ENCODE data around the gene GALP. TPM values are rescaled to one million over a fixed set of nuclear protein-coding genes. Genes with fewer than 3 reads are reported as not detected.

GALP gene
- total RNA-seq, 1 donor from 2014 or later = not detected

DNA sequence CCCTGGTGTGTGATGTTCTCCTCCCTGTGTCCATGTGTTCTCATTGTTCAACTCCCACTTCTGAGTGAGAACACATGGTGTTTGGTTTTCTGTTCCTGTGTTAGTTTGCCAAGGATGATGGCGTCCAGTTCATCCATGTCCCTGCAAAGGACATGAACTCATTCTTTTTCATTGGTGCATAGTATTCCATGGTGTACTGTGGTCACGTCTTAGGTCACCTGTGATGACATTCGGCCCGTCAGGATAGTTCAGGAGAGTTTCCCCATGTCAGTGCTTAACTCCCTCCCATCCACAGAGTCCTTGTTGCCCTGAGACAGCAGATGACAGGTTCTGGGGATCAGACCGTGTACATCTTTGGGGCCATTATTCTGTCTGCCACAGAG, 26.2 kb upstream of the GALP start:
- TF ChIP-seq, protein P1, sequence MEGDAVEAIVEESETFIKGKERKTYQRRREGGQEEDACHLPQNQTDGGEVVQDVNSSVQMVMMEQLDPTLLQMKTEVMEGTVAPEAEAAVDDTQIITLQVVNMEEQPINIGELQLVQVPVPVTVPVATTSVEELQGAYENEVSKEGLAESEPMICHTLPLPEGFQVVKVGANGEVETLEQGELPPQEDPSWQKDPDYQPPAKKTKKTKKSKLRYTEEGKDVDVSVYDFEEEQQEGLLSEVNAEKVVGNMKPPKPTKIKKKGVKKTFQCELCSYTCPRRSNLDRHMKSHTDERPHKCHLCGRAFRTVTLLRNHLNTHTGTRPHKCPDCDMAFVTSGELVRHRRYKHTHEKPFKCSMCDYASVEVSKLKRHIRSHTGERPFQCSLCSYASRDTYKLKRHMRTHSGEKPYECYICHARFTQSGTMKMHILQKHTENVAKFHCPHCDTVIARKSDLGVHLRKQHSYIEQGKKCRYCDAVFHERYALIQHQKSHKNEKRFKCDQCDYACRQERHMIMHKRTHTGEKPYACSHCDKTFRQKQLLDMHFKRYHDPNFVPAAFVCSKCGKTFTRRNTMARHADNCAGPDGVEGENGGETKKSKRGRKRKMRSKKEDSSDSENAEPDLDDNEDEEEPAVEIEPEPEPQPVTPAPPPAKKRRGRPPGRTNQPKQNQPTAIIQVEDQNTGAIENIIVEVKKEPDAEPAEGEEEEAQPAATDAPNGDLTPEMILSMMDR (IDR thresholded peaks at IDR 0.05; ENCODE audit: insufficient read depth, low read length, poor library complexity, severe bottlenecking) = no peak
- peaks cover 2% of the 10 kb centered on the region for H3K36me3 ChIP-seq (ENCODE audit: control insufficient read depth, insufficient read depth, low read length)
- no peak for DNase-seq (ENCODE audit: low read depth)
- no peak overlapping the region for H3K4me3 ChIP-seq (ENCODE audit: low read depth, low read length)
- H3K27me3 ChIP-seq (ENCODE audit: control insufficient read depth, insufficient read depth, low read length) = no peaks in the 10 kb centered on the region

GRCh38 chr19:56150358-56150757, 25.4 kb upstream of the GALP start:
- TF ChIP-seq, protein P1 (IDR thresholded peaks at IDR 0.05; ENCODE audit: insufficient read depth, low read length, poor library complexity, severe bottlenecking) = no peak
- peaks cover 3% of the 10 kb centered on the region for H3K36me3 ChIP-seq (ENCODE audit: control insufficient read depth, insufficient read depth, low read length)
- H3K4me3 ChIP-seq (ENCODE audit: low read depth, low read length) = no peak overlapping the region
- DNase-seq (ENCODE audit: low read depth) = no peak
- H3K27me3 ChIP-seq (ENCODE audit: control insufficient read depth, insufficient read depth, low read length) = no peaks in the 10 kb centered on the region

DNA sequence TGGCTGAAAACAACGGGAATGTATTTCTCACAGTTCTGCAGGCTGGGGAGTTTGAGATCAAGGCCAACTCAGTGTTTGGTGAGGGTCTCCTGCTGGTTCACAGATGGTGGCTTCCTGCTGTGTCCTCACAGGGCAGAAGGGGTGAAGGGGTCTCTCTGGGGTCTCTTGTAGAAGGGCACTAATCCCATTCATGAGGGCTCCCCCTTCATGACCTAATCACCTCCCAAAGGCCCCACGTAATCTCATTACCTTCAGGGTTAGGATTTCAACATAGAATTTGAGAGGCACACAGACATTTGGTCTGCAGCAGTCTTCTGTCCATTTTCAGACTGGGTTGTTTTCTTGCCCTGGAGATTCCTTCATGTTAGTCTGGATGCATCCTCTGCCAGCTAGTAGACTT, 23.2 kb upstream of the GALP start:
- peaks cover 2% of the 10 kb centered on the region for H3K36me3 ChIP-seq (ENCODE audit: control insufficient read depth, insufficient read depth, low read length)
- H3K27me3 ChIP-seq (ENCODE audit: control insufficient read depth, insufficient read depth, low read length) = no peaks in the 10 kb centered on the region
- TF ChIP-seq, protein P1 (IDR thresholded peaks at IDR 0.05; ENCODE audit: insufficient read depth, low read length, poor library complexity, severe bottlenecking) = no peak
- no peak overlapping the region for H3K4me3 ChIP-seq (ENCODE audit: low read depth, low read length)
- no peak for DNase-seq (ENCODE audit: low read depth)

GRCh38 chr19:56153507-56153906, 22.3 kb upstream of the GALP start:
- TF ChIP-seq, protein P1 (IDR thresholded peaks at IDR 0.05; ENCODE audit: insufficient read depth, low read length, poor library complexity, severe bottlenecking) = no peak
- Histone ChIP-seq H3K36me3 (ENCODE audit: control insufficient read depth, insufficient read depth, low read length) (peaks cover 2% of the 10 kb centered on the region), H3K27me3 (ENCODE audit: control insufficient read depth, insufficient read depth, low read length) (no peaks in the 10 kb centered on the region), H3K4me3 (ENCODE audit: low read depth, low read length) (no peak overlapping the region)
- no peak for DNase-seq (ENCODE audit: low read depth)

DNA sequence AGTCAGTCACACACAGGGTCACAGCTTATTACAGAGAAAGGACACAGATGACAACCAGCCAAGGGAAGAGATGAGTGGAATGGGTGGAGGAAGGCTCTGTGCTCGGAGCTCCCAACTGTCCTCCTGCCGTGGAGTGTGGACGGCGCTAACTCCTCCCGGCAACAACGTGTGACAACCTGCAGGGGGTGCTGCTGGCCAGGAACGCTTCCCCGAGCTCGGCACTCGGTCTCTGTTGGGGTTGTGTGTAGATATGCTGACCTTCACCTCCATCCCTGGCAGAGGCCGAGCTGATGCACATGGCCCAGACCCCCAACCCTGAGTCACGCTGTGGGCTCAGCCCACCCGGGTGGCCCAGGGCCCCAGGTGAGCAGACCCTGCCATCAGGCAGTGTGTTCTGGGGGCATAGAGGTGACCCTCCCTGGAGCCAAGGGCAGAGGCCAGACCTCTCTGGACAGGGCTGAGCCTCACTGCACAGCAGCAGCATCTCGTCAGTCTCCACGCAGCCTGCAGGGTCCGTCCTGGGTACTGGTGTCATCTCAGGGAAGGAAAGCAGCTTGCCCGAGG, 20.6 kb upstream of the GALP start:
- DNase-seq (ENCODE audit: low read depth) = no peak
- H3K36me3 ChIP-seq (ENCODE audit: control insufficient read depth, insufficient read depth, low read length) = peaks cover 2% of the 10 kb centered on the region
- no peaks in the 10 kb centered on the region for H3K27me3 ChIP-seq (ENCODE audit: control insufficient read depth, insufficient read depth, low read length)
- no peak overlapping the region for H3K4me3 ChIP-seq (ENCODE audit: low read depth, low read length)
- TF ChIP-seq, protein P1 (IDR thresholded peaks at IDR 0.05; ENCODE audit: insufficient read depth, low read length, poor library complexity, severe bottlenecking) = peak; percentile 18

DNA sequence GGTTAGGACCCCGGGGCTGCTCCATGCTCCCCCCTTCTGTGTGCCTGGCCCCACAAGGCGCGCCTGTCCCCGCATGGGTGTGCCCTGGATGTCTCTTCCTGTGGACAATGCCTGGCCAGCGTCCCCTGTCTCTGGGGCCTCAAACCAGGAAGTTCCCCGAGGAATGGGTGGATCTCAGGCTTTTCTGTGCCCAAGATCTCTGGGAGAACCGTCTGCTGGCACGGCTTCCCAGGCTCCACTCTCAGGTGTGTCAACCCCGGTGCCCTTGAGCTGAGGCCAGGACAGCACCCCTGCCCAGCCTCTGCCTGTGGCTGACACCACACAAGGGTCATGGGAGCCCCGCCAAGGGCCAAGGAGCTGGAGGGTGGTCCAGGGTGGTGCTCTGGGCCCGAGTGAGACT, 19.0 kb upstream of the GALP start:
- TF ChIP-seq, protein P1 (IDR thresholded peaks at IDR 0.05; ENCODE audit: insufficient read depth, low read length, poor library complexity, severe bottlenecking) = no peak
- Histone ChIP-seq H3K27me3 (ENCODE audit: control insufficient read depth, insufficient read depth, low read length) (no peaks in the 10 kb centered on the region), H3K4me3 (ENCODE audit: low read depth, low read length) (no peak overlapping the region), H3K36me3 (ENCODE audit: control insufficient read depth, insufficient read depth, low read length) (peaks cover 2% of the 10 kb centered on the region)
- DNase-seq (ENCODE audit: low read depth) = no peak

All from kidney epithelial cell (primary cell).